Endothelial cell of umbilical vein (primary cell): ENCODE data around the gene CALML6. TPM values are rescaled to one million over a fixed set of nuclear protein-coding genes. Genes with fewer than 3 reads are reported as not detected.

Experiments used
- BruUV-seq: library from RNA; stranded (reverse); fragments of 400-500 nt; replicated peaks from 2 replicates; lab custom pipeline; 2021; lab: Mats Ljungman, UMichigan
- CTCF ChIA-PET: fragments of 300-600, 350-600 bp; sonication (Branson Sonifier 250); formaldehyde crosslinking; loops from one replicate; lab custom pipeline; 2021; ENCODE audit warnings: antibody characterized with exemption, inconsistent platforms; lab: Charles Lee
- POLR2A ChIA-PET: fragments of 300-600, 350-600 bp; sonication (Branson Sonifier 250); formaldehyde crosslinking; loops from one replicate; lab custom pipeline; 2021; ENCODE audit warnings: antibody characterized with exemption, inconsistent platforms; lab: Charles Lee
- DNase-seq: peaks from one replicate; pipeline ENCODE4 v3.0.0-alpha.2; 2011; ENCODE audit warnings: low read depth, low spot score
- FAIRE-seq: peaks from 2 replicates; lab custom pipeline; 2011; peaks lifted over from hg19 to GRCh38; lab: Jason Lieb, UNC
- H2AFZ ChIP-seq: 2 replicates; pipeline ENCODE4 v1.6.0; 2012; ENCODE audit warnings: low read depth, low read length, control low read depth, inconsistent platforms
- H3K27ac ChIP-seq: 2 replicates; pipeline ENCODE4 v1.5.1; 2011; ENCODE audit warnings: low read depth, mild to moderate bottlenecking, control low read depth, low read length, moderate library complexity; ENCODE audit not compliant: insufficient read depth
- H3K27me3 ChIP-seq, 2 experiments: 2 replicates each; pipeline versions ENCODE4 v1.6.0 to v1.6.1; 2011; ENCODE audit warnings: low read length in 2 of 2, mixed read lengths in 1 of 2; ENCODE audit not compliant: control insufficient read depth in 2 of 2, insufficient read depth in 2 of 2
- H3K36me3 ChIP-seq, 2 experiments: 2 replicates in 1 of 2; 3 replicates in 1 of 2; pipeline ENCODE4 v1.5.1; 2011; ENCODE audit warnings: low read length in 2 of 2, mild to moderate bottlenecking in 1 of 2, moderate library complexity in 1 of 2; ENCODE audit not compliant: control insufficient read depth in 2 of 2, insufficient read depth in 2 of 2; ENCODE audit errors: extremely low read depth in 1 of 2
- H3K4me1 ChIP-seq: 3 replicates; pipeline ENCODE4 v1.5.1; 2011; ENCODE audit warnings: mild to moderate bottlenecking, low read length; ENCODE audit not compliant: control insufficient read depth, insufficient read depth; ENCODE audit errors: extremely low read depth
- H3K4me2 ChIP-seq: 2 replicates; pipeline ENCODE4 v1.6.1; 2011; ENCODE audit warnings: low read length, control low read depth, mixed read lengths; ENCODE audit not compliant: insufficient read depth
- H3K4me3 ChIP-seq, 3 experiments: fragments of 200-600 bp in 1 of 3; sonication (generic), shearing (Covaris generic) in 1 of 3; replicated peaks in 1 of 3; 2 replicates each; pipeline ENCODE4 v1.5.1; 2011 to 2016; ENCODE audit warnings: control low read depth in 3 of 3, low read length in 3 of 3, mild to moderate bottlenecking in 2 of 3, inconsistent platforms in 1 of 3, low read depth in 1 of 3, moderate library complexity in 1 of 3; ENCODE audit not compliant: insufficient read depth in 1 of 3
- H3K79me2 ChIP-seq: 2 replicates; pipeline ENCODE4 v1.6.0; 2012; ENCODE audit warnings: low read length, inconsistent platforms; ENCODE audit not compliant: control insufficient read depth, insufficient read depth
- H3K9ac ChIP-seq: replicated peaks from 2 replicates; pipeline ENCODE3; 2011; ENCODE audit warnings: low read length, control low read depth; ENCODE audit not compliant: insufficient read depth; ENCODE audit errors: extremely low read depth
- H3K9me1 ChIP-seq: replicated peaks from 3 replicates; pipeline ENCODE4 v1.6.0; 2011; ENCODE audit warnings: mild to moderate bottlenecking, low read length; ENCODE audit not compliant: control insufficient read depth, insufficient read depth; ENCODE audit errors: extremely low read depth
- H3K9me3 ChIP-seq: replicated peaks from 2 replicates; pipeline ENCODE4 v1.5.1; 2012; ENCODE audit warnings: low read length, inconsistent platforms; ENCODE audit not compliant: control insufficient read depth, insufficient read depth
- H4K20me1 ChIP-seq: replicated peaks from 2 replicates; pipeline ENCODE3; 2011; ENCODE audit warnings: mild to moderate bottlenecking, low read length; ENCODE audit not compliant: control insufficient read depth, insufficient read depth; ENCODE audit errors: extremely low read depth
- EZH2 ChIP-seq: IDR thresholded peaks from 2 replicates; pipeline ENCODE4 v1.6.1; 2012; ENCODE audit warnings: borderline replicate concordance, low read depth, mild to moderate bottlenecking, moderate library complexity, low read length, inconsistent platforms; ENCODE audit not compliant: severe bottlenecking
- GATA2 ChIP-seq: IDR thresholded peaks from 2 replicates; pipeline ENCODE4 v1.7.0; 2011; ENCODE audit warnings: low read depth, mild to moderate bottlenecking, moderate library complexity, mixed read lengths, low read length; ENCODE audit not compliant: insufficient read length, insufficient read depth
- JUN ChIP-seq: IDR thresholded peaks from 2 replicates; pipeline ENCODE4 v1.6.1; 2011; ENCODE audit warnings: borderline replicate concordance, low read depth; ENCODE audit not compliant: insufficient read length, insufficient read depth
- MAX ChIP-seq: IDR thresholded peaks from 2 replicates; pipeline ENCODE4 v1.6.1; 2011; ENCODE audit not compliant: insufficient read depth, insufficient read length
- MYC ChIP-seq: IDR thresholded peaks from one replicate; pipeline ENCODE4 v1.6.1; 2011; ENCODE audit warnings: mild to moderate bottlenecking, low read depth, low read length
- POLR2AphosphoS5 ChIP-seq: IDR thresholded peaks from 2 replicates; pipeline ENCODE4 v1.6.1; 2012; ENCODE audit warnings: low read depth, mild to moderate bottlenecking, control low read depth, low read length, moderate library complexity; ENCODE audit not compliant: insufficient read depth
- dilution Hi-C: fragments of 300-500 bp; cut with MboI; formaldehyde crosslinking; loops from one replicate; pipeline ENCODE4 v1.15.0; 2019; ENCODE audit warnings: low sequenced_read_pairs; ENCODE audit not compliant: extremely low pct_ligation_motif_present
- intact Hi-C: fragments of 100-400 bp; cut with micrococcal nuclease; formaldehyde crosslinking; loops from one replicate; pipeline ENCODE4 v1.10.0; 2022
- polyA plus RNA-seq, 4 experiments: library from polyadenylated mRNA; depleted of rRNA in 3 of 4; stranded (reverse) in 3 of 4; unstranded in 1 of 4; fragments of >200 nt; gene quantifications; 2 replicates each; pipeline versions ENCODE4 v1.2.1 to v1.2.3, GENCODE V29; 2011 to 2012; ENCODE audit warnings: missing spikeins in 1 of 4
- total RNA-seq: library from RNA; stranded (reverse); gene quantifications from 2 replicates; pipeline ENCODE4 v1.2.3, GENCODE V29; 2021
- TF ChIP-seq, protein P1 (sequence below), 2 donors: IDR thresholded peaks; 1 replicate in 1 of 2; 2 replicates in 1 of 2; pipeline ENCODE4 v1.5.1; 2011; ENCODE audit warnings: low read length in 2 of 2, mild to moderate bottlenecking in 2 of 2, moderate library complexity in 2 of 2, control low read depth in 1 of 2, inconsistent platforms in 1 of 2, low read depth in 1 of 2; ENCODE audit not compliant: insufficient read depth in 1 of 2; ENCODE audit errors: extremely low read depth in 1 of 2

The CALML6 gene
- total and polyA plus RNA-seq, 2 donors (not counting 3 experiments of a cell fraction or from before 2014, with no cell fraction given) = 0.36 to 0.44 TPM

- Histone ChIP-seq H3K4me2 (no peak overlapping the region), H3K4me1 (peaks cover 9% of the 10 kb centered on the region), H3K9ac (no peak overlapping the region), H3K9me3 (no peaks in the 10 kb centered on the region), H3K9me1 (no peaks in the 10 kb centered on the region), H4K20me1 (no peaks in the 10 kb centered on the region), H3K27me3 (no peaks in the 10 kb centered on the region), H2AFZ (no peak overlapping the region), H3K4me3 (no peak overlapping the region), H3K79me2 (no peaks in the 10 kb centered on the region), H3K27ac (no peak overlapping the region), H3K36me3 (no peaks in the 10 kb centered on the region)
- DNase-seq (no peak), FAIRE-seq (no peak)
- BruUV-seq = no TSS peak
- POLR2A ChIA-PET = no interaction called here
- no peak for TF ChIP-seq MYC
- TF ChIP-seq EZH2 = no peak
- no peak for TF ChIP-seq JUN
- TF ChIP-seq, protein P1, sequence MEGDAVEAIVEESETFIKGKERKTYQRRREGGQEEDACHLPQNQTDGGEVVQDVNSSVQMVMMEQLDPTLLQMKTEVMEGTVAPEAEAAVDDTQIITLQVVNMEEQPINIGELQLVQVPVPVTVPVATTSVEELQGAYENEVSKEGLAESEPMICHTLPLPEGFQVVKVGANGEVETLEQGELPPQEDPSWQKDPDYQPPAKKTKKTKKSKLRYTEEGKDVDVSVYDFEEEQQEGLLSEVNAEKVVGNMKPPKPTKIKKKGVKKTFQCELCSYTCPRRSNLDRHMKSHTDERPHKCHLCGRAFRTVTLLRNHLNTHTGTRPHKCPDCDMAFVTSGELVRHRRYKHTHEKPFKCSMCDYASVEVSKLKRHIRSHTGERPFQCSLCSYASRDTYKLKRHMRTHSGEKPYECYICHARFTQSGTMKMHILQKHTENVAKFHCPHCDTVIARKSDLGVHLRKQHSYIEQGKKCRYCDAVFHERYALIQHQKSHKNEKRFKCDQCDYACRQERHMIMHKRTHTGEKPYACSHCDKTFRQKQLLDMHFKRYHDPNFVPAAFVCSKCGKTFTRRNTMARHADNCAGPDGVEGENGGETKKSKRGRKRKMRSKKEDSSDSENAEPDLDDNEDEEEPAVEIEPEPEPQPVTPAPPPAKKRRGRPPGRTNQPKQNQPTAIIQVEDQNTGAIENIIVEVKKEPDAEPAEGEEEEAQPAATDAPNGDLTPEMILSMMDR (IDR thresholded peaks at IDR 0.05; ENCODE audit: extremely low read depth in 1 of 2, insufficient read depth in 1 of 2, low read depth in 1 of 2, low read length in 2 of 2) = no peak
- no peak for TF ChIP-seq MAX
- no peak for TF ChIP-seq GATA2
- TF ChIP-seq POLR2AphosphoS5 = no peak
- intact Hi-C loops (loop anchor here (10.0 kb wide), 1 partner anchor 220 kb away; no protein-coding TSS in a partner anchor), dilution Hi-C loops (no loop called here)
- CTCF ChIA-PET = interaction anchor here (1.4 kb wide), 1 partner anchor 8 kb away, joined by 5 read pairs; no protein-coding TSS in a partner anchor
Measured at GRCh38 chr1:1914101-1914970, 724 bp upstream of the CALML6 start.
